NT2/D1 (cell line): ENCODE results near the gene LRTM2.

ENCODE experiments used
- SUZ12 ChIP-seq: IDR thresholded peaks from 2 replicates; pipeline ENCODE4 v1.6.1; 2011; ENCODE audit not compliant: insufficient read length, insufficient read depth; ENCODE audit errors: extremely low read depth
- YY1 ChIP-seq: IDR thresholded peaks from 2 replicates; pipeline ENCODE4 v1.6.1; 2011; ENCODE audit not compliant: insufficient read length, insufficient read depth
- ZNF274 ChIP-seq: IDR thresholded peaks from 2 replicates; pipeline ENCODE4 v1.6.1; 2011; ENCODE audit warnings: mild to moderate bottlenecking, low read depth, low read length

DNA sequence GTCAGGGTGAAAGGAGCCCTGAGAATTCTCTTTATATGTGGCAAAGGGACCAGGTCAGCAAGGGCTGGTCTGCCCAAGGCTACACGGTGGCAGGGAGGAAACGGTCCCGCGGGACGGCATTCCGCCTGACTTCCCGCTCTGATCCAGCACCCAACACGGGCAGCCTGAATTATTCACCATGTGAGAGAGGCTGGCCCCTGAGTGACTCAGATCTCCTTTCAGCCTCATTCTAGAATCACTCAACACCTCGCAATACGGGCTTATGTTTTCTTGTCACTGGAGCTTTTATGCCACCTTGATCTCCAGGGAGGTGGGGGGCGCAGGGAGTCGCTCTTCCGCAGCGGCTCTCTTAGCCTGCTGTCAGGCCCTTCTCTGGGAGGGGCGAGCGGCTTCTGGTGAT lies 8.5 kb downstream of the LRTM2 start:
- TF ChIP-seq YY1 (no peak), SUZ12 (no peak), ZNF274 (no peak)
